Activated naive CD8-positive, alpha-beta T cell treated with anti-CD3 and anti-CD28 coated beads, Interleukin-2, amount 50 U/mL, for 24 hours (primary cell): ENCODE data around the gene WIZ.

ENCODE experiments used
- ATAC-seq: fragments of 150-1000 bp; cut with Tn5 transposase; one replicate; pipeline ENCODE4 v1.10.0; 2021
- DNase-seq: peaks from one replicate; pipeline ENCODE4 v3.0.0; 2021
- H3K27ac Mint-ChIP-seq: one replicate; pipeline ENCODE4 v1.8.0; 2021; ENCODE audit warnings: mild to moderate bottlenecking, mixed read lengths
- H3K27me3 Mint-ChIP-seq: one replicate; pipeline ENCODE4 v1.8.0; 2021; ENCODE audit warnings: mixed read lengths
- H3K36me3 Mint-ChIP-seq: one replicate; pipeline ENCODE4 v1.8.0; 2021; ENCODE audit warnings: low read depth, mixed read lengths
- H3K4me1 Mint-ChIP-seq: one replicate; pipeline ENCODE4 v1.8.0; 2021; ENCODE audit warnings: mixed read lengths
- H3K4me3 Mint-ChIP-seq: one replicate; pipeline ENCODE4 v1.8.0; 2021; ENCODE audit warnings: mild to moderate bottlenecking, moderate library complexity, mixed read lengths
- H3K9me3 Mint-ChIP-seq: one replicate; pipeline ENCODE4 v1.8.0; 2021; ENCODE audit warnings: mixed read lengths

Gene WIZ

GRCh38 chr19:15431396-15432017 lies 18.2 kb downstream of the WIZ start:
- peak overlapping the region; percentile 87 for H3K4me3 Mint-ChIP-seq
- H3K27me3 Mint-ChIP-seq: no peaks in the 10 kb centered on the region
- peak overlapping the region; percentile 90 for H3K27ac Mint-ChIP-seq
- no peak for ATAC-seq
- peaks cover 17% of the 10 kb centered on the region for H3K36me3 Mint-ChIP-seq
- no peak for DNase-seq
- H3K4me1 Mint-ChIP-seq: peaks cover 28% of the 10 kb centered on the region
- H3K9me3 Mint-ChIP-seq: no peaks in the 10 kb centered on the region

- Mint-ChIP-seq H3K4me3 (peak overlapping the region; percentile 87), H3K27ac (peak overlapping the region; percentile 18), H3K9me3 (no peaks in the 10 kb centered on the region), H3K36me3 (peaks cover 23% of the 10 kb centered on the region), H3K27me3 (no peaks in the 10 kb centered on the region), H3K4me1 (peaks cover 25% of the 10 kb centered on the region)
- ATAC-seq: no peak
- no peak for DNase-seq
Measured at GRCh38 chr19:15430526-15431120, 19.1 kb downstream of the WIZ start.

- Mint-ChIP-seq H3K27ac (no peak overlapping the region), H3K4me3 (peak overlapping the region; percentile 68), H3K4me1 (peaks cover 25% of the 10 kb centered on the region), H3K36me3 (peaks cover 23% of the 10 kb centered on the region), H3K9me3 (no peaks in the 10 kb centered on the region), H3K27me3 (no peaks in the 10 kb centered on the region)
- no peak for ATAC-seq
- no peak for DNase-seq
Measured at GRCh38 chr19:15429825-15430467, 19.8 kb downstream of the WIZ start.

- Mint-ChIP-seq H3K36me3 (peaks cover 25% of the 10 kb centered on the region), H3K4me1 (peaks cover 25% of the 10 kb centered on the region), H3K27ac (no peak overlapping the region), H3K9me3 (no peaks in the 10 kb centered on the region), H3K27me3 (no peaks in the 10 kb centered on the region), H3K4me3 (no peak overlapping the region)
- ATAC-seq: no peak
- DNase-seq: no peak
Measured at GRCh38 chr19:15428956-15429824, 20.6 kb downstream of the WIZ start.

GRCh38 chr19:15427991-15428471 lies 21.7 kb downstream of the WIZ start:
- DNase-seq (no peak), ATAC-seq (no peak)
- Mint-ChIP-seq H3K9me3 (no peaks in the 10 kb centered on the region), H3K4me1 (peaks cover 19% of the 10 kb centered on the region), H3K27me3 (no peaks in the 10 kb centered on the region), H3K36me3 (peaks cover 35% of the 10 kb centered on the region), H3K27ac (no peak overlapping the region), H3K4me3 (no peak overlapping the region)

- H3K36me3 Mint-ChIP-seq: peaks cover 41% of the 10 kb centered on the region
- DNase-seq: no peak
- ATAC-seq: no peak
- H3K9me3 Mint-ChIP-seq: no peaks in the 10 kb centered on the region
- no peaks in the 10 kb centered on the region for H3K27me3 Mint-ChIP-seq
- no peak overlapping the region for H3K4me3 Mint-ChIP-seq
- peaks cover 17% of the 10 kb centered on the region for H3K4me1 Mint-ChIP-seq
- H3K27ac Mint-ChIP-seq: no peak overlapping the region
Measured at GRCh38 chr19:15427350-15427700, 22.4 kb downstream of the WIZ start.

GRCh38 chr19:15426485-15427349 lies 23.0 kb downstream of the WIZ start:
- H3K27me3 Mint-ChIP-seq: no peaks in the 10 kb centered on the region
- H3K36me3 Mint-ChIP-seq: peaks cover 40% of the 10 kb centered on the region
- ATAC-seq (no peak), DNase-seq (no peak)
- no peak overlapping the region for H3K27ac Mint-ChIP-seq
- no peak overlapping the region for H3K4me3 Mint-ChIP-seq
- H3K9me3 Mint-ChIP-seq: no peaks in the 10 kb centered on the region
- H3K4me1 Mint-ChIP-seq: peaks cover 14% of the 10 kb centered on the region

- no peaks in the 10 kb centered on the region for H3K9me3 Mint-ChIP-seq
- DNase-seq: no peak
- no peaks in the 10 kb centered on the region for H3K27me3 Mint-ChIP-seq
- H3K4me1 Mint-ChIP-seq: peaks cover 2% of the 10 kb centered on the region
- H3K4me3 Mint-ChIP-seq: no peak overlapping the region
- H3K27ac Mint-ChIP-seq: no peak overlapping the region
- H3K36me3 Mint-ChIP-seq: peaks cover 37% of the 10 kb centered on the region
- no peak for ATAC-seq
Measured at GRCh38 chr19:15425321-15425950, 24.3 kb downstream of the WIZ start.

- Mint-ChIP-seq H3K4me3 (no peak overlapping the region), H3K27me3 (no peaks in the 10 kb centered on the region), H3K36me3 (peaks cover 36% of the 10 kb centered on the region), H3K4me1 (peaks cover 5% of the 10 kb centered on the region), H3K9me3 (no peaks in the 10 kb centered on the region), H3K27ac (no peak overlapping the region)
- DNase-seq (no peak), ATAC-seq (peak; percentile 5)
Measured at GRCh38 chr19:15424692-15425272, 25.0 kb downstream of the WIZ start.

- Mint-ChIP-seq H3K4me1 (peaks cover 10% of the 10 kb centered on the region), H3K27me3 (no peaks in the 10 kb centered on the region), H3K36me3 (peaks cover 36% of the 10 kb centered on the region), H3K4me3 (no peak overlapping the region), H3K27ac (no peak overlapping the region), H3K9me3 (no peaks in the 10 kb centered on the region)
- DNase-seq (no peak), ATAC-seq (no peak)
Measured at GRCh38 chr19:15424121-15424520, 25.6 kb downstream of the WIZ start.

- no peaks in the 10 kb centered on the region for H3K27me3 Mint-ChIP-seq
- H3K36me3 Mint-ChIP-seq: peaks cover 34% of the 10 kb centered on the region
- no peak for DNase-seq
- peaks cover 13% of the 10 kb centered on the region for H3K4me1 Mint-ChIP-seq
- no peak for ATAC-seq
- H3K9me3 Mint-ChIP-seq: no peaks in the 10 kb centered on the region
- no peak overlapping the region for H3K4me3 Mint-ChIP-seq
- no peak overlapping the region for H3K27ac Mint-ChIP-seq
Measured at GRCh38 chr19:15423130-15423529, 26.6 kb downstream of the WIZ start.

GRCh38 chr19:15422296-15423075 lies 27.3 kb downstream of the WIZ start:
- no peak for DNase-seq
- H3K4me3 Mint-ChIP-seq: no peak overlapping the region
- H3K4me1 Mint-ChIP-seq: peaks cover 16% of the 10 kb centered on the region
- no peak for ATAC-seq
- H3K36me3 Mint-ChIP-seq: peaks cover 35% of the 10 kb centered on the region
- H3K9me3 Mint-ChIP-seq: no peaks in the 10 kb centered on the region
- no peak overlapping the region for H3K27ac Mint-ChIP-seq
- H3K27me3 Mint-ChIP-seq: no peaks in the 10 kb centered on the region
